Raji (cell line): ENCODE data around the gene AP1M1.

Experiments
- POLR2A ChIP-seq: IDR thresholded peaks from 2 replicates; pipeline ENCODE4 v1.6.1; 2011; ENCODE audit warnings: low read depth, low read length, control low read depth; ENCODE audit not compliant: insufficient read depth

Gene AP1M1

GRCh38 chr19:16232127-16232526 lies 34.4 kb downstream of the AP1M1 start:
- TF ChIP-seq POLR2A, result no peak

DNA sequence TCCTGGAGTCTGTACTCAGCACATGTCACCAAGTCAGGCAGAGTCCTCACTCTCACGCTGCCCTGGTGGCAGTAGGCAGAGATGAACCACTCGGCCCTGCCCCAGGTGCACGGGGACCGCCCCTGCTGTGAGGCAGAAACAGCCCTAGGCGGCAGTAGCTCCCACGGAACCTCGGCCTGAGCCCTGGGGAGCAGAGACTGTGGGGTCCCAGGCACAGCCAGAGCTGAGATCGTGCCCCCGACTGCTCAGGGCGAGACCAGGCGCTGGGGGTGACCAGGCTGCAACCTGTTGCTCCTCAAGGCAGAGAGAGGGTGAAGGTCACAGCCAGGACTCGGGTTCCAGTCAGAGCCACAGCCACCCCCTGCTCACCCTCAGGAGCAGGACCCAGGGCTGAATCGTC lies 34.9 kb downstream of the AP1M1 start:
- TF ChIP-seq POLR2A, result no peak

DNA sequence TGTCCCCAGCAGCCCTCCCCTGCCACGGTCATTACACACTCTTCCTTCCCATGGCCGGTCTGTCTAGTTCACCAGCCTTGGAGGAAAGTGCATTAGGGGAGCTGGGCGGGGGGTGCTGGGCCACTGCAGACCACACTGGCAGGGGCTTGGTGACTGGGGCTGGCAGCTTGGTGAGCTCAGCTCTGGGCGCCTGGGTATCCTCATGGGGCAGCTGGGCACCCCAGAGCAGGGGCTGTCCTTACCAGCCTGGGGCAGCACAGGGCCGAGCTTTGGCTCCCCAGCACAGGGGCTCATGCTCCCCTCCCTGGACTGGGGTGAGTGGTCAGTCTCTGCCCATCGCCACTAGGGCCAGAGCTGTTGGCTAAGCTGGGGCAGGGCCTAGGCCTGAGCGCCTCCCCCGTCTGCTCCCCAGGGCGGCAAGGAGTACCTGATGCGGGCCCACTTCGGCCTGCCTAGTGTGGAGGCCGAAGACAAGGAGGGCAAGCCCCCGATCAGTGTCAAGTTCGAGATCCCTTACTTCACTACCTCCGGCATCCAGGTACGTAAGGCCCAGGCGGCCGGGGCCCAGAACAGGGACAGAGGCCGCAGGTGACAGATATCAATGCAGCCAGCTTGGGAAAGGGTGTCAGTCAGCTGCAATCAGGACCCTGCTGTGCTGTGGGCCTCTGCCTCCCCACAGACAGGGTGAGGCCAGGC lies 35.5 kb downstream of the AP1M1 start:
- TF ChIP-seq POLR2A, result no peak

- no peak for TF ChIP-seq POLR2A
These were observed 36.3 kb downstream of the AP1M1 start for GRCh38 chr19:16233836-16234551.

GRCh38 chr19:16234552-16235445 lies 37.1 kb downstream of the AP1M1 start:
- no peak for TF ChIP-seq POLR2A

DNA sequence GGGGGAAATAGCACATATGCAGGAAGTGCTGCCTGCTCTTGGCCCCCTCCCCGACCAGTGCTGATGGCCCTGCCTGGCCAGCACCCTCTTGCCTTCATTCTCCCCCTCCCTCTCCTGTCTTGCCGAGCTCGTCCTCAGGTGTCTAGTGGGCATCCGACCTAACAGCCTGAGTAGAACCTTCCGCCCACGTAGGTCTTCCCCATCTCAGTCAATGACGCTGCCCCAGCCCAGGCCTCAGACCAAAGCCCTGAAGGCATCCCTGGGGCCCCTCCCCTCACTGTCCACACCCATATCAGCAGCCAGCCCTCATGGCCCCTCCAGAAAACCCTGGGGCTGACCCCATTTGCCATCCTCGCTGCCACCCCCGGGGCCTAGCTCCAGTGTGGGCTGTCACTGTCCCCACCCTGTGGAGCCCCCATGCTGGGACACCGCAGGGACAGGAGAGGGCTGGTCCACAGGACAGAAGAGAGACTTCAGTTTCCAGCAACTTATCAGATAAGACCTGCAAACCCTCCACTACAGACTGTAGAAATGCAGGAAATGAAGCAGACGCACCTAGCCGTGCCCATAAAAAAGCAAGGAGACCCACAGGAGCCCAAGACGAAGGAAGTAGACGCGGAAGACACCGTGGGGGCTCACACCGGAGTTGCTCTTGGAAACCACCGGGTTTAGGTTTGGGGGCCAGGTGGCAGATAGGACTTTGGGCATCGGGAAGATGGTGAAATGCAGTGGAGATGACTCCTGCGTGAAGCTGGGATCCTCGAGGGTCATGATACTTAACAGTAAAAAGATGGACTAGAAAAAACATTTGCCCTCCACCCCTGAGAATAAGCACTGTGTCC lies 38.3 kb downstream of the AP1M1 start:
- TF ChIP-seq POLR2A, result no peak

DNA sequence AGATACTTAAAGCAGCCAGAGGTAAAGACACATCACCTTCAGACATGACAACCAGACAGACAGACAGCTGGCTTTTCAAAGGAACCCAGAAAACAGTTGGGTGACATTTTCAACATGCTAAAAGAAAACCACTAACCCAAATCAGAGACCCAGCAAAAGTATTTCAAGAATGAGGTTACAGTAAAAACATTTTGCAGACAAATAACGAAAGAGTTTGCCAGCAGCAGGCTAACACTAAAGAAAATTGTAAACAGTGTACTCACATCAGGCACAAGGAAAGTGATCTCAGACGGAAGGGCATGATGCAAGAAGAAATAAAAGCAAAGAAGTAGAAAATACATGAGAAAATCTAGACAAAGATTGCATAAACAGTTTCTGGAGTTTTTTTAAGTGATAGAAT lies 46.4 kb downstream of the AP1M1 start:
- no peak for TF ChIP-seq POLR2A

DNA sequence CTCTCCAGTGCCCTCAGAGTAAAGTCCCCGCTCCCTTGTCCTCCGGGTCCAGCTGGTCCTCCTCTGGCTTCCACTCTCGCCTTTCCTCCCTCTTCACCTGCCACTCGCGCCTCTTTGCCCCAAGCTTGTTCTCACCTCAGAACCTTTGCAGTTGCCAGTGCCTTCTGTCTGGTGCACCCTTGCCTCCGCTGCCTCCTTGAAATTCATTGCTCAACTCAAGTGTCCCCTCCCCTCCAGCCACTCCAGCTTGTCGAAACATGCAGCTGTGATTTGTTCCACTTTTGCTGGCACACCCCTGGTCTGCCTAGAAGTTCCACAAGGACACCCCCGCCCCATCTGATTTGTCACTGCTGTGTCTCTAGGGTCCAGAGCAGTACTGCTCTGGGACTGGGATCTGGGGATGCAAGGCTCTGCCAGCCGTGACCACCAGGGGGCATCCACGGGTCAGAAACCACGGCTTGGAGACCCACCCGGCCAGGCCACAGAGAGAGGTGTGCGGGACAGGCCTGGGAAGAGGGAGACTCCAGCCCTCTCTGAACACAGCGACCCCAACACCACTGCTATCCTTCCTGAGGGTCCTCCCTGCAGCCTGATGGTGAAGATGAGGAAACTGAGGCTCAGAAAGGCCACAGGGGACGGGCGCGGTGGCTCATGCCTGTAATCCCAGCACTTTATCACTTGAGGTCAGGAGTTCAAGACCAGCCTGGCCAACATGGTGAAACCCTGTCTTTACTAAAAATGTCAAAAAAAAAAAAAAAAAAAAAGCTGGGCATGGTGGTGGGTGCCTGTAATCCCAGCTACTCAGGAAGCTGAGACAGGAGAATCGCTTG lies 49.9 kb downstream of the AP1M1 start:
- TF ChIP-seq POLR2A, result no peak

- no peak for TF ChIP-seq POLR2A
These were observed 50.8 kb downstream of the AP1M1 start for GRCh38 chr19:16248380-16249023.

GRCh38 chr19:16249826-16250404 lies 52.2 kb downstream of the AP1M1 start:
- no peak for TF ChIP-seq POLR2A

DNA sequence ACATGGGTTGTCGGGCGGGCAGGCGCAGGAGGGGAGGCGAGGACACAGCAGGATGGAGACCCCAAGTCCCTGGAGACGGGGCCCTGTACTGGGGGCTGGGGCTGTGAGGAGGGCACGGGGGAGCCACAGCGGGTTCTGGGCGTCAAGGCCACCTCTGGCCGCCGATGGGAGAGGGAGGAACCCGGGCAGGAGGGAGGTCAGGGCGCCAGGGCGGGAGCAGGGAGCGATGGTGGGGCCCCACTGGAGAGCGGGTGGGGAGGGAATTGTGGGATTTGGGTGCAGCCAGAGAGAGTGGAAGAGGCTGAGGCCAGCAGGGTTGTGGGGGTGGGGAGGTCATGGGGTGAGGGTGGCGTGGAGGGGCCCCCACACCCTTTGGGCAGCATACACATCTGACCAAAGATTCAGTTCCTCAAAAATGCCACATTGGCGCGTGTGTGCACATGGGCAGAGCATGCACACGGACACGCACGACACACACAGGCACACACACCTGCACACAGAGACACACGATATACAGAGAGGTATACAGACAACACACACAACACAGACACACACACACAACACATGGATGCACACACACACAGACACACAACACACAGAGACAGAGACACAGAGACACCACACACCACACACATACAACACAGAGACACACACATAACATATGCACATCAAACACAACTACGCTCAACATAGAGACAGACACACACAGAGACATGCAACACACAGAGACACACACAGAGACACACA lies 54.9 kb downstream of the AP1M1 start:
- TF ChIP-seq POLR2A, result no peak

- TF ChIP-seq POLR2A, result no peak
These were observed 57.2 kb downstream of the AP1M1 start for GRCh38 chr19:16254851-16255408.
